Large intestine (tissue), 3 donors: ENCODE data around the gene UBE4B. TPM values are rescaled to one million over a fixed set of nuclear protein-coding genes. Genes with fewer than 3 reads are reported as not detected.

Experiments
- DNase-seq, 2 donors: peaks; one replicate each; pipeline versions ENCODE4 v3.0.0 to v3.0.0-alpha.2; 2013
- H3K27ac ChIP-seq: one replicate; pipeline ENCODE4 v1.5.1; 2013; ENCODE audit warnings: low read length
- H3K27me3 ChIP-seq: 2 replicates; pipeline ENCODE4 v1.6.1; 2013; ENCODE audit warnings: low read length; ENCODE audit not compliant: control insufficient read depth, insufficient read depth
- H3K36me3 ChIP-seq: 2 replicates; pipeline ENCODE4 v1.6.1; 2013; ENCODE audit warnings: low read length; ENCODE audit not compliant: control insufficient read depth, insufficient read depth
- H3K4me1 ChIP-seq: one replicate; pipeline ENCODE4 v1.6.1; 2013; ENCODE audit warnings: low read length; ENCODE audit not compliant: control insufficient read depth, insufficient read depth
- H3K4me3 ChIP-seq: one replicate; pipeline ENCODE4 v1.5.1; 2013; ENCODE audit warnings: low read length
- H3K9me3 ChIP-seq: one replicate; pipeline ENCODE4 v1.6.1; 2013; ENCODE audit warnings: mild to moderate bottlenecking, low read depth, low read length, moderate library complexity; ENCODE audit not compliant: control insufficient read depth
- WGBS: methylation state at CpG from one replicate; pipeline ENCODE4 v1.1.5; 2013; ENCODE audit warnings: low lambda C conversion rate; ENCODE audit not compliant: insufficient coverage; 5-methylcytosine and 5-hydroxymethylcytosine counted together
- polyA plus RNA-seq: library from polyadenylated mRNA; unstranded; fragments of 120-200 nt; gene quantifications from one replicate; pipeline ENCODE4 v1.2.1, GENCODE V29; 2013

UBE4B gene
- polyA plus RNA-seq, 1 donor: 49.1 TPM

DNA sequence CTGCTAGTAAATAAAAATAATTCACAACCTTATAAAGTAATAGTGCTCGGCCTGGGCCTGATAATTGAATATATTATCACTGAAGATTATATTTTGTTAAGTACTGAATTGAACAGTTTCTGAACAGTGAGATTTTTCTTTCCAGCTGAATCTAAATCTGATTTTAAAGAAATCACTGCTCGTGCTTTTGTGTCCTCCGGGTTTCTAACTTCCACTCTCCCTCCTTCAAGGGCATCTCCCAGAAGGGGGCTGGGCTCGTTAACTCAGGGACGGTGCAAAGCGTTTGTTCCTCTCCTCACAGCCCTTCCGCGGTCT, 176.8 kb downstream of the UBE4B start:
- no peaks in the 10 kb centered on the region for H3K9me3 ChIP-seq
- no peaks in the 10 kb centered on the region for H3K27me3 ChIP-seq
- H3K27ac ChIP-seq: peak overlapping the region; percentile 78
- H3K4me1 ChIP-seq: peaks cover 9% of the 10 kb centered on the region
- DNase-seq: no peak
- 20% methylated on average over 1 of the region's 8 CpGs for WGBS
- no peaks in the 10 kb centered on the region for H3K36me3 ChIP-seq
- H3K4me3 ChIP-seq: peak overlapping the region; percentile 91

GRCh38 chr1:10209905-10210810, 177.4 kb downstream of the UBE4B start, which contains the start of gene KIF1B:
KIF1B (plus strand) TSS chr1:10210570; CDS start chr1:10232329, 21,759 bp downstream.
- no peaks in the 10 kb centered on the region for H3K9me3 ChIP-seq
- H3K4me1 ChIP-seq: peaks cover 9% of the 10 kb centered on the region
- WGBS: no CpG with 5 or more reads among the region's 107 CpGs
- no peaks in the 10 kb centered on the region for H3K36me3 ChIP-seq
- peak within 1 kb of the TSS; percentile 96 for H3K4me3 ChIP-seq
- H3K27me3 ChIP-seq: no peaks in the 10 kb centered on the region
- peak; percentile 98 for DNase-seq
- peak within 1 kb of the TSS; percentile 92 for H3K27ac ChIP-seq

- H3K4me1 ChIP-seq: peaks cover 9% of the 10 kb centered on the region
- WGBS: 18% methylated on average over 2 of the region's 69 CpGs
- peak; percentile 83 for DNase-seq
These were observed 178.4 kb downstream of the UBE4B start for GRCh38 chr1:10210841-10211804.

DNA sequence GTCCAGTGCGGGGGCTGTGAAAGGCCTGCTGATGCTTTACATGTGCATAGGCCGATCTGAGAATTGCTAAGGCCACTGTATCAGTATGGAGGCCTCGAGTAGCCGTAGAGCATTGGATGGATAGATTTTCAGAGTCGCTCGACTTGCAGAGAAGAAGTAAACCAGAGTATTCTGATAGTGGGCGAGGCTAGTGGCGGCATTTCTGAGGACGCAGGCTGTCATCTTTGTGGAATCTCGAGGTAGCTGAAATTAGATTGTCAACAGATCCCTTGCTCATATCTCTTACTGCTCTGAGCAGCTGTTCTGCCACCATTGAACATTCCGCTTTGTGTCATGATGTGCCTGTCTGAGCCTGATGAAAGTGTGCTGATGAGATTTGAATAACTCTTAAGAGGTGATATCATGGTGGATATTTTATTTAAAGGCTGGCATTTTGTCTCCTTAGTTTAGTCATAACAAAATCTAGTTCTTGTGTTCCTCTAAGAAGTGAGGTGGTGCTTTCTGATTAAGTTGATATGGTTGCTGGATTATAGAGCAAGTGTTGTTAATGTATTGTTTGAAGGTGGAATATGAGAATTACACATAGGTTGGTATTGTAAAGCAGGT, 179.2 kb downstream of the UBE4B start:
- no peaks in the 10 kb centered on the region for H3K9me3 ChIP-seq
- DNase-seq: no peak
- no CpG with 5 or more reads among the region's 11 CpGs for WGBS
- H3K27me3 ChIP-seq: no peaks in the 10 kb centered on the region
- H3K27ac ChIP-seq: peak overlapping the region; percentile 92
- peak overlapping the region; percentile 96 for H3K4me3 ChIP-seq
- no peaks in the 10 kb centered on the region for H3K36me3 ChIP-seq
- H3K4me1 ChIP-seq: peaks cover 9% of the 10 kb centered on the region

More at GRCh38 chr1:10210841-10211804, 178.4 kb downstream of the UBE4B start:
- Histone ChIP-seq H3K4me3 (peak overlapping the region; percentile 96), H3K27ac (peak overlapping the region; percentile 92), H3K27me3 (no peaks in the 10 kb centered on the region), H3K36me3 (no peaks in the 10 kb centered on the region), H3K9me3 (no peaks in the 10 kb centered on the region)

GRCh38 chr1:10212476-10212875, 179.7 kb downstream of the UBE4B start:
- H3K36me3 ChIP-seq: no peaks in the 10 kb centered on the region
- no peak for DNase-seq
- peaks cover 9% of the 10 kb centered on the region for H3K4me1 ChIP-seq
- H3K9me3 ChIP-seq: no peaks in the 10 kb centered on the region
- no peaks in the 10 kb centered on the region for H3K27me3 ChIP-seq
- no peak overlapping the region for H3K4me3 ChIP-seq
- WGBS: no CpG with 5 or more reads among the region's 1 CpG
- H3K27ac ChIP-seq: peak overlapping the region; percentile 92

DNA sequence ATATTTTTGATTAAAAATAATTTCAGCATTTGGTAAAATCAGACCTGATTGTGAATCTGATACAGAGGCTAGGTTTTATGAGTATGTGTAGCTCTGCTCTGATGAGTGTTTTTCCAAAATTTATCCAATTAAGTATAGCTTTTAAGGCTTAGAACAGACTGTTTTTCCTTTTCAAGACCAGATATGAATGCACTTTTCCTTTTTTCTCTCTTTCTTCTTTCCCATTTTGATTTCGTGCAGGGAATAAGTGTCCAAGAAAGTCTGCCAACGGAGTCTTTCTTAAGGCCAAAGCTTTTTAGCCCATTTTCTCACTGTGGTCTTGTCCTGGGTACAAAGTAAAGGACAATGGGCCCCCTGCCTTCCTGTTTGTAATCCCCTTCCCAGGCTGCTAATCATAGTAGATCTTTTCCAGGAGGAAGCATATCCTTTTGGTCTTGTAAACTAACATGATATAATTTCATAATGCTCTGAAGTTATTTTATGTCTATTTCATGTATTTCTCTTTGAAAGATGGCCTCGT, 180.5 kb downstream of the UBE4B start:
- Histone ChIP-seq H3K4me1 (peaks cover 9% of the 10 kb centered on the region), H3K27ac (no peak overlapping the region)
- WGBS: 64% methylated on average over 3 of the region's 3 CpGs

GRCh38 chr1:10216090-10216749, 183.5 kb downstream of the UBE4B start:
- no peak for DNase-seq
- no peaks in the 10 kb centered on the region for H3K9me3 ChIP-seq
- no peak overlapping the region for H3K4me3 ChIP-seq
- H3K36me3 ChIP-seq: no peaks in the 10 kb centered on the region
- H3K4me1 ChIP-seq: peaks cover 9% of the 10 kb centered on the region
- H3K27me3 ChIP-seq: no peaks in the 10 kb centered on the region
- WGBS: 96% methylated on average over 3 of the region's 7 CpGs
- H3K27ac ChIP-seq: no peak overlapping the region

More for the DNA sequence above, 180.5 kb downstream of the UBE4B start:
- Histone ChIP-seq H3K27me3 (no peaks in the 10 kb centered on the region), H3K36me3 (no peaks in the 10 kb centered on the region), H3K4me3 (no peak overlapping the region), H3K9me3 (no peaks in the 10 kb centered on the region)
- no peak for DNase-seq

DNA sequence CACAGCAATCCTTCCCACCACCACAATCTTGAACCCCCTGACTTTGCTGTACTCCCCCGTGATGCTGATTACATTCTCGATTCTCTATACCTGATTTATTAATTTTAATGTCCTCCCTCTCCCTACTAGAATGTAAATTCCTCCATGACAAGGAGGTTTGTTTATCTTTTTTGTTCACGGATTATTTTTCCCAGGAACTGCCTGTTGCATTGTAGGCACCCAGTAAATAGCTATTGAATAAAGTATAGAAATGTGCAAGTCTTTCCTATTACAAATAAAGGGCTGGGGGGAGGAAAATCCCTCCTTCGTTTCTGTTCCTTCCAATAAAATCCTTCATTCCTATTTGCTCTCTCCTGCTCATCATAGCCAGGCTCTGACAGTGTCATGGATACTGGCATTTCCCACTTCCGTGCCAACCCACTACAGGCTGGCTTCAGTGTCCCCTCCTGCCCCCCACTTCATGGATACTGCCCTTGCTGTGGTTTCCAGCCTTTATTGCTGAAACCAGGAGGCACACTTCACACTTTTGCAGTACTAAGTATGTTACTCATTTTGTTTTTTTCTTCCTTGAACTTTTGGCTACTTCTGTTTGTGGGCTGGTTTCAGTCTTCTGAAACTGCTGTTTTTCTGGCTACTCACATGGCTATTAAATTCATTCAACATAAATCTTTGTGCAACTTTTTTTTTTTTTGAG, 185.1 kb downstream of the UBE4B start:
- Histone ChIP-seq H3K4me3 (no peak overlapping the region), H3K27me3 (no peaks in the 10 kb centered on the region), H3K4me1 (no peaks in the 10 kb centered on the region), H3K36me3 (no peaks in the 10 kb centered on the region), H3K9me3 (no peaks in the 10 kb centered on the region), H3K27ac (no peak overlapping the region)
- no peak for DNase-seq
- 65% methylated on average over 2 of the region's 5 CpGs for whole genome bisulfite sequencing

GRCh38 chr1:10220200-10220599, 187.4 kb downstream of the UBE4B start:
- no peak overlapping the region for H3K27ac ChIP-seq

More at GRCh38 chr1:10220200-10220599, 187.4 kb downstream of the UBE4B start:
- H3K27me3 ChIP-seq: no peaks in the 10 kb centered on the region
- no peaks in the 10 kb centered on the region for H3K9me3 ChIP-seq
- no peak overlapping the region for H3K4me3 ChIP-seq
- no peak for DNase-seq
- H3K36me3 ChIP-seq: no peaks in the 10 kb centered on the region
- no peaks in the 10 kb centered on the region for H3K4me1 ChIP-seq
